Activated CD8-positive, alpha-beta memory T cell treated with anti-CD3 and anti-CD28 coated beads for 24 hours (primary cell): ENCODE data around the gene ARID4A.
A peak's percentile ranks its signal among the peaks of the same experiment; 100 is the strongest.
"Not testable (repeated sequence)": the region's sequence is repeated elsewhere in the genome, so short reads cannot be mapped to it uniquely, and the experiment has no call there.

Experiments
- DNase-seq: peaks from one replicate; pipeline ENCODE4 v3.0.0-alpha.2; 2020

The ARID4A gene

DNA sequence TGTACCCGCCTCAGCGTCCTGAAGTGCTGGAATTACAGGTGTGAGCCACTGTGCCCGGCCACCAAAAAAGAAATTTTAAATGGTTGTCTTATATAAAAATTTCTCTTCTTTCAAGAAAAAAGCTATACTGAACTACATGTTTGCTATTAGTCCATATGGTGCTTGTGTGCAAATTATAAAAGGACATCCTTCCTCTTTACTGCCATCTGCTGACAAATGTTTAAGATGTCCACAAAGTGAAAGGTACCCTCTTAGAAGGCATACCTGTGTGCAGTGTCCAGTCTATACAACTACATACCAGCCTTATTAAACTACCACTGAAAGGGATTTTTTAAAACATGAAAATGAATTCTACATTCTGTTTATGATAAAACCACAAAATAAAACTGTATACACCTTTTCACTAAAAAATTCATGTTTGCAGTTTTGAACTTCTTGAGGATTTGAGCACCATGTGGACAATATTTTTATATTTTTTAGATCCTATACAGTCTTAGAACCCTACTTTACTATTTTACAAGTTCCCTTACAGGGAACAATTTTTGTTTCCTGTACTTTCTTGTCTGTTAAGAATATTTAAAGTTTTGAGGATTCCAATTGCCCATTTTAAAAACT, 64.5 kb downstream of the ARID4A start:
- DNase-seq = no peak

DNA sequence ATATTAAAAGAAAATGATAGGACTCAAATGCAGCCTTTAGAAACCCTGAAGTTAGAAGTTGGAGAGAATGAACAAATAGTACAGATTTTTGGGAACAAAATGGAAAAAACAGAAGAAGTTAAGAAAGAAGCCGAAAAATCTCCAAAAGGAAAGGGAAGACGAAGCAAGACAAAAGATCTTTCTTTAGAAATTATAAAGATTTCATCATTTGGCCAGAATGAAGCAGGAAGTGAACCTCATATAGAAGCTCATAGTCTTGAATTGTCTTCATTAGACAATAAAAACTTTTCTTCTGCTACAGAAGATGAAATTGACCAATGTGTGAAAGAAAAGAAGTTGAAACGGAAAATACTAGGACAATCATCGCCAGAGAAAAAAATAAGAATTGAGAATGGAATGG, 66.0 kb downstream of the ARID4A start:
- DNase-seq = no peak

DNA sequence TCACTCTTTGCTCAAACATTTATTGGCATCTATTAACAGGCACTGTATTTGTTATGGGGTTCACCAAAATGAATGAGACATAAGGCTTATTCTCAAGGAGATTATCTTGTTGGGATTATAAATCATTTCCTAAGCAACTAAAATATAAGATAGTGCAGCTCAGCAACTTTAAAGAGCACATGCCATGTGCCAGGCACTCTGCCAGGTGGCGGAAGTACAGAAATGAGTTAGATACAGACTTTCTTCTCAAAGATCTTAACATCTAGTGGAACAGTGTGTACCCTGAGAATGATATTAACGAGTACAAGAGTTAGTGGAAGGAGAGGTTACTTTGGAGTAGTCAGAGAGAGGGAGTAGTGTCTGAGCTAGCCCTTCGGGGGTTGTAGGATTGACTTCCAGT, 68.9 kb downstream of the ARID4A start:
- no peak for DNase-seq

DNA sequence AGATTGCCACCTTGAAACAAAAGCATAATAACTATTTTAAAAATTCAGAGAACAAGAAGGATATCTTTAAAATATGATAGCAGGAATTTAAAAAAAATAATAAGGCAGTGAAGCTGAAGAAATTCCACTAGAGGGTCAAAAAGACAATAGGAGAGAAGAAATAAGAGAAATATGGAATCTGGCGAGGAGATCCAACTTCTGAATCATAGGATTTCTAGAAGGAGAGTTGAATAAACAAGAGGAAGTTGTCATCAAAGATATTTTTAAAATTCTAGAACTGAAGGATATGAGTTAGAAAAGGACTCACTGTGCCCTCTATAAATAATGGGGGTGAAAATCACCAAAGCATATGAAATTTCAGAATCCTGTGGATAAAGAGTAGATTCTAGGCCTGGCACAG, 70.6 kb downstream of the ARID4A start:
- no peak for DNase-seq

DNA sequence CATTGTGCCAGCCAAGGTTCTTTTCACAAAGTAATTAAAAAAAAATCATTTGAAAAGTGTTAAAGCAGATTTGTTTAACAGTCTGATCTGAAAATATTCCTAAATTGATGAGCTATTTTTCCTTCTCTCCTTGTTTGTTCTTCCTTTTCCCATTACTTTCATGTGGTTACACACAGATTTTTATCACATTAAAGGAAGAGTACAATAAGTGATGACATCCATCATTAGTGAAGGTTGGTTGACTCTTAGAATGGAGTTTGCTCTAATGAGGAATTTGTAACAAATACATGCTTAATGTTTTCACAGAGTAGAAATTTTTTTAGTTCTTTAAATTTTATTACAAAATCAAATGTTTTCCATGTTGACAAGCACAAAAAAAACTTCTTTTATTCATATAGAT, 78.4 kb downstream of the ARID4A start:
- DNase-seq = no peak

DNA sequence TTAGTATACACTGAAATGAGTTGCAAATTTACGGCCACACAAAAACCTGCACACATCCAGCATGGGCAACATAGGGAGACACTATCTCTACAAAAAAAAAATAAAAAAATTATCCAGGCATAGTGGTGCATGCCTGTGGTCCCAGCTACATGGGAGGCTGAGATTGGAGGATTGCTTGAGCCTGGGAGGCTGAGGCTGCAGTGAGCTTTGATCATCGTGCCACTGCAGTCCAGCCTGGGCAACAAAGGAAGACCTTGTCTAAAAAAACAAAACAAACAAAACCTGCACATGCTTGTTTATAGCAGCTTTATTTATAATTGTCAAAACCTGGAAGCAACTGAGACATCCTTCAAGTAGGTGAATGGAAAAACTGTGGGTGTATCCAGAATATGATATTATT, 92.5 kb downstream of the ARID4A start:
- DNase-seq = no peak

DNA sequence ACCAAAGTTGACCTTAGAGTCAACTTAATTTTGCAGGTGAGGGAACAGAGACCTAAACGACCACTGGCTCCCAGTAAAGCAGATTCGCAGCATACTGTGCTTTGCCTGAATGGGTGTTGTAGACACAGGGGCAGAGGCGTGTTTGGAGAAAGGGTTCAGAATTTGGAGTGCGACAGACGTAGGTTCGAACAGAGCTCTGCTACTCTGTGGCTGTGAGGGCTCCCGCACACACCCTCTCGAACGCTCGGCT, 97.1 kb downstream of the ARID4A start:
- DNase-seq = no peak

DNA sequence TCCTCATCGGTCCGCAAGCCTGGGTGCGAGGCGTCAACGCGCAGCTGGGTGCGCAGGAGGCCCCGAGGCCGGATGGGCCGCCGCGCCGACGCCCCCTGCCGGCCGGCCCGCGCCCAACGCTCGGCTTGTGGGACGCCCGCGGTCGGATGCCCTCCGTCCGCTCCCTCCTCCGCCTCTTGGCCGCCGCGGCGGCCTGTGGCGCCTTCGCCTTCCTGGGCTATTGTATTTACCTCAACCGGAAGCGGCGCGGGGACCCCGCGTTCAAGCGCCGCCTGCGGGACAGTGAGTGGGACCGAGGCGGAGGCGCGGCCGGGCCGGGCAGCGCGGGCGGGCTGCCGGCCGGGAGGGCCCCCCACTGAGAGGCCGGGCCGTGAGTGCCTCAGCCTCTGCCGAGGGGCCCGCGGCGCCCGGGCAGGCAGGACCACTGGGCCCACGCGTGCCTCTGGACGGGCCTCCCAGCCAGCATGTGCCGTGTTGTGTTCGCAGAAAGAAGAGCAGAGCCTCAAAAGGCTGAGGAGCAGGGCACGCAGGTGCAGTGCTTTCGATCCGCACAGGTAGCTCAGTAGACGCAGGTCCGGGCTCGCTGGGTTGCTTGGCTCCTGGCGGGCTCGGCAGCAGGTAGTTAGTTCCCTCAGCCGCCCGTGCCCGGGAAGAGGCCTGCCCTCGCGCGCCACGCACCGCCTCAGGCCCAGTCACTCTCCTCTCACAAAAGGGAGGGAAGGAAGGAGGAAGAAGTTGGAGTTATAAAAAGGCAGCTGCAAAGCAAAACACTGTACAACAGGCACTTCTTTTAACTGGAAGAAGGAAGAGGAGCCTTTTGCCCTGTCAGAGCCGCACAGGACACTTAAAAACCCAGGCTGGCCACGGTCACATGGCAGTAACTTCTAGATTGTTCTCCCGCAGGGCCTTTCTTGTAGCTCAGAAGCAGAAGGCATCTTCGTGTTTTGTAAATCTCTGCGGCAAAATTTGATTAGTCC, 97.7 kb downstream of the ARID4A start, which contains the start of gene TOMM20L:
Gene TOMM20L (plus strand): TSS at position 119 of the 977 bp plus-strand sequence. CDS start 28 bp downstream, at position 147.
- peak; percentile 90 for DNase-seq

DNA sequence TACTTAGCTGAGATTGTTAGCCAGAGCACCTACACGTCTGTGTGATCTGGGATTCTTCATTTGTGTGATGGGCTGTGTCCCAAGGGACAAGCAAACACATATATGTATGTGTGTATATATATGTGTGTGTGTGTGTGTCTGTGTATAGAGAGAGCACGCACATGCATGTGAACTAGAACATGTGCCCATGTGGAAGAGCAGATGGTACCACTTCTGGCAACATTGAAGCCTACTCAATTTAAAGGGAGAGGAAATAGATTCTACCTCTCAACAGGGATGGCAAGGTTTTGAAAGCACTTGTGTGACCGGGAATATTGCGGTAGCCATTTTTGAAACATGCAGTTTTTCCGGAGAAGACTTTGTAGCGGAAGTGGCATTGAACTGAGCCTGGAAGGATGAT, 98.8 kb downstream of the ARID4A start:
- DNase-seq = no peak

DNA sequence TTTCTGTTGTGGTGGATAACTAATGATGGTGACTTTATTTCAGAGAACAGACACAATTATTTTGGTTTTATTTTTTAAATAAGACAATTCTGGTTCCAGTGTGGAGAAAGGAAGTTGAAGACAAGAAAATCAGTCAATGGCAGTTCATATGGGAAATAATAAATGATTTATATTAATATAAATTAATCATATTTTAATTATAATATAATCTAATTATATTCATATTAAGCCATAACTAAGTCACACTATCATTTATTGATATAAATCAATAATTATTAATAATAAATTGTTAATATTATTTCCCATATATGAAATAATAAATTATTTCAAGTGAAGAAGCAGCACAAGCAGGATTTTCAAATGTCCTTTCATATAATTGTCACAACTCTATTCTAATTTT, 100.1 kb downstream of the ARID4A start:
- DNase-seq = no peak

DNA sequence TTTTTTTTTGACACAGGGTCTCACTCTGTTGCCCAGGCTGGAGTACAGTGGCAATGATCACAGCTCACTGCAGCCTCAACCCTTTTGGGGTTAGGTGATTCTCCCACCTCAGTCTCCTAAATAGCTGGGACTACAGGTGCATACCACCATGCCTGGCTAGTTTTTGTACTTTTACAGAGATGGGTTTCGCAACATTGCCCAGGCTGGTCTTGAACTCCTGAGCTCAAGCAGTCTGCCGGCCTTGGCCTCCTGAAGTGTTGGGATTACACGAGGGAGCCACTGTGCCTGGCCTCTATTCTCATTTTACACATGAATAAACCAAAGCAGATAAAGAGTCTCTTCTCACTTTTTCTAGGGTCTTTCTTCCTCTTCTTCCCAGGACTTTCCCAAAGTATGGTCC, 100.5 kb downstream of the ARID4A start:
- DNase-seq = no peak

DNA sequence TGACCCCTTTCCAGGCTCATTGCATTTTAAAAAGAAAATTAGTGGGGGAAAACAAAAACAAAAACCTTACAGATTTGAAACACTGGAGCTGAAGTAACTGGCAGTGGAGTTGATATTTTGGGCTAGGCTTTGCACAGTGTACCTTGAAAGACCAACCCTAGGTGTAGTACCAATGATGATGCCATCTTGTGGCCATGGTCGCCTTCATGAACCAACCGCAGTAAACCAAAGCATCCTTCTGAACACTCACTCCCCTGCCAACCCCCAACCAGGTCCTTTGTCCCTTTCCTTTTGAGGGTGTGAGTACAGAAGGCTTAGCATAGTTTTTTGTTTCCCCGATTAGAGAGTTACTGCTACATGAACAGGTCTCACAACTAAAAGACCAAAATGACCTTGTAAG, 103.2 kb downstream of the ARID4A start:
- no peak for DNase-seq

DNA sequence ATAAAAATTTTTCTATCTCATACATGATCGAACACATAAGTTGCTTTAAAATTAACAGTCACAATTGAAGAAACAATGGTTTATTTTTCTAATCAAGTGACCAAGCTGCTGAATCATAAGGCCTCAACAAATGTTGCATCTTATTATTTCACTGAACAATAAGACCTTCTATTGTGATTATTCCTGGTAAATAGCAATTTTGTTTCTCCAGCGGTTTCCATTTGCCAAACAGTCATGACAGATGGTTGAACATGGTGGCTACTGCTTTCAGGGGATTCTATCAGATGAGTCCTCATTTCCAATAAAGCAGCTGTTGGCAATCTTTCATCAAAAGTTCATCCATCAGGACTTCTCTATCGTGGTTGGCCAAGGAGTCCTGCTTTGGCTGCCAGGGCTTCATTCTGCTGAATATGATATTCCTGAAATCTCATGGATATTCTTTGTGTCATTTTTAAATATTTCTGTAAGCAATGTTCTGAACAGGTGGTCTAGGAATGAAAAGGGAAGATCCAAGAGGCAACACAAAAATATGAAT, 110.4 kb downstream of the ARID4A start:
- DNase-seq = no peak

DNA sequence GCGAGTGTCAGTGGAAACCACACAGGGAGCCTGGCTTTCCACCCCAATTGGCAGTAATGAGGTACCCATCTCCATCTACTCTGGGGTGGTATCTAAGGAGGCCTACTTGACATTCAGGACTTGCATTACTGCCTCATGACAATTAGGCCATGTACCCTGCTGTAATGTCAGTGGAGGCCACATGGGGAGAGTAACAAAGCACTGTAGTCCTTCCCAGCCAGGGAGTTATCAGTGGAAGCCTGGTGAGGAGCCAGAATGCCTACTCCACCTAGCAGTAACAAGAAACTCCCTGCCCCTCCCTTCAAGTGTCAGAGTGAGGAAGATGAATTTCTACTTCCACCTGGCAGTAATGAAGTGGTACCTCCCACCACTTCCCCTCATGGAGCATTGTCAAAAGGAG, 116.5 kb downstream of the ARID4A start:
- no peak for DNase-seq

DNA sequence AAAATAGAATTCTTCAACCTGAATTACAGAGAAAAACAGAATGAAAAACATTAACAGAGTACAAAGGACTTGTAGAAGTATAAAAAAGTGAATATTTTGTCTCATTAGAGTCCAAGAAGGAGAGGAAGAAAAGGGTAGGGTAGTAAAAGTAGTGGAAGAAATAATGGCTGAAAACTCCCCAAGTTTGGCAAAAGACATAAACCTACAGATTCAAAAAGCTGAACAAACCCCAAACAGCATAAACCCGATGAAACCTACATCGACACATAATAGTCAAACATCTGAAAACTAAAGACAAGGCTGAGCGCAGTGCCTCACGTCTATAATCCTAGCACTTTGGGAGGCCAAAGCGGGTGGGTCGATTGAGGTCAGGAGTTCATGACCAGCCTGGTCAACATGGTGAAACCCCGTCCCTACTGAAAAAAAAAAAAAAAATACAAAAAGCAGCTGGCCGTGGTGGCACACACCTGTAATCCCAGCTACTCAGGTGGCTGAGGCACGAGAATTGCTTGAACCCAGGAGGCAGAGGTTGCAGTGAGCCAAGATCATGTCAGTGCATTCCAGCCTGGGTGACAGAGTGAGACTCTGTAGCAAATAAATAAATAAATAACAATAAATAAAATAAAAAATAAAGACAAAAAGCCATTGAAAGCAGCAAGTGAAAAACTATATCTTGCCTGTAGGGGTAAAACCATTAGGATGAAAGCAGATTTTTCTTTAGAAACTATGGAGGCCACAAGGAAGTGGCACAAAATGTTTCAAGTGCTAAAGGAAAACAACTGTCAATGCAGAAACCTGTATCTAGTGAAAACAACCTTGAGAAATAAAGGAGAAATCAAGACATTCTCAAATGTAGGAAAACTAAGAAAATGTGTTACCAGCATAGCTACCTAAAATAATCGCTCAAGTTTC, 117.5 kb downstream of the ARID4A start:
- DNase-seq = no peak

DNA sequence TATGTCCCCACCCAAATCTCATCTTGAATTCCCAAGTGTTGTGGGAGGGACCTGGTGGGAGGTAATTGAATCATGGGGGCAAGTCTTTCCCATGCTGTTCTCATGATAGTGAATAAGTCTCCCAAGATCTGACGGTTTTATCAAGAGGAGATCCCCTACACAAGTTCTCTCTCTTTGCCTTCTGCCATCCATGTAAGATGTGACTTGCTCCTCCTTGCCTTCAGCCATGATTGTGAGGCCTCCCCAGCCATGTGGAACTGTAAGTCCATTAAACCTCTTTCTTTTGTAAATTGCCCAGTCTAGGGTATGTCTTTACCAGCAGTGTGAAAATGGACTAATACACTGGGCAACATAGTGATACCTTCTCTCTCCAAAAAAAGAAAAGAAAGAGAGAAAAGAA, 118.6 kb downstream of the ARID4A start:
- not testable (repeated sequence) for DNase-seq
